Activated CD4-positive, alpha-beta T cell treated with anti-CD3 and anti-CD28 coated beads, Interleukin-2, amount 50 U/mL, for 16 hours (primary cell): ENCODE data around the gene LYVE1.
A peak's percentile ranks its signal among the peaks of the same experiment; 100 is the strongest.
"Not testable (repeated sequence)": the region's sequence is repeated elsewhere in the genome, so short reads cannot be mapped to it uniquely, and the experiment has no call there.

Source experiments
- DNase-seq: peaks from one replicate; pipeline ENCODE4 v3.0.0-alpha.2; 2020

The LYVE1 gene, protein sequence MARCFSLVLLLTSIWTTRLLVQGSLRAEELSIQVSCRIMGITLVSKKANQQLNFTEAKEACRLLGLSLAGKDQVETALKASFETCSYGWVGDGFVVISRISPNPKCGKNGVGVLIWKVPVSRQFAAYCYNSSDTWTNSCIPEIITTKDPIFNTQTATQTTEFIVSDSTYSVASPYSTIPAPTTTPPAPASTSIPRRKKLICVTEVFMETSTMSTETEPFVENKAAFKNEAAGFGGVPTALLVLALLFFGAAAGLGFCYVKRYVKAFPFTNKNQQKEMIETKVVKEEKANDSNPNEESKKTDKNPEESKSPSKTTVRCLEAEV

DNA sequence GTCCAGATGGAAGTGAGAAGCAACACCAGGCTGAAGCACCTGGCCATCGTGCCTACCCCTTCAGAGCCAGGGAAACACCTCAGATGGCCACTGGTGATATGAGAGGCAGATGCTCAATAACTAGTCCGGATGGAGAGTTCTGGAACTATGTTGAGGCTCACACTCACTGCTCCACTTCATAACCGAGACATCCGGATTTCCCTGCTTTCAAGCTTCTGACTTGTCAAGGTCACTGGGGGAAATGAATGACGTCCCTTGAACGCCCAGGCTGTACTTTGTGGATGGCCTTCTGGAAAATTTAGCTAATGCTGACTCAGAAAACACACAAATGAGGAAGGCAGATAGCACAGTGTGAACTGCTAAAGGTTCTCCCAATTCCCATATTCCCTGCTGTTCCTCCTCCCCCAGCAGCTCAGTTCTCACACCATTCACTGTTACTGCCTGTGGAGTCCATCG, at the start of gene LYVE1:
TSS of gene LYVE1 (minus strand) at position 180 of the 456 bp plus-strand sequence. CDS start at position 47, 133 bp downstream.
- no peak for DNase-seq

DNA sequence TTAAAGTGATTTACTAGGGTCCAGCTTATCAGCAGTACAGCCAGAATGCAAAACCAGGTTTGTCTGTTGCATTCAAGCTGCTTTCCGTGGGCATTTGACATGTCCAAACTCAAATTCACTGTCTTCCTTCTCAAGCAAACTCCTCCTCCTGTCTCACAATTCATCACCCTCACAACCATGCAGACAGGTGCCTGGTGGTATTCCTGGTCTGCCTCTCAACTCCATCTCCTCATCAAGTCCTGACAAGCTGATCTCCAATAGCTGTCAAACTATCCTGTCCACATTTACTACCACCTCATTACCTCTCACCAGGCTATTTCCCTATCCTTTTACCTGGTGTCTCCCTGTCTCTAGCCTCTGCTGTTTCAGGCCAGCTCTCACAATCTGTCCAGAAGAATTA, 49.1 kb upstream of the LYVE1 start:
- DNase-seq: no peak

DNA sequence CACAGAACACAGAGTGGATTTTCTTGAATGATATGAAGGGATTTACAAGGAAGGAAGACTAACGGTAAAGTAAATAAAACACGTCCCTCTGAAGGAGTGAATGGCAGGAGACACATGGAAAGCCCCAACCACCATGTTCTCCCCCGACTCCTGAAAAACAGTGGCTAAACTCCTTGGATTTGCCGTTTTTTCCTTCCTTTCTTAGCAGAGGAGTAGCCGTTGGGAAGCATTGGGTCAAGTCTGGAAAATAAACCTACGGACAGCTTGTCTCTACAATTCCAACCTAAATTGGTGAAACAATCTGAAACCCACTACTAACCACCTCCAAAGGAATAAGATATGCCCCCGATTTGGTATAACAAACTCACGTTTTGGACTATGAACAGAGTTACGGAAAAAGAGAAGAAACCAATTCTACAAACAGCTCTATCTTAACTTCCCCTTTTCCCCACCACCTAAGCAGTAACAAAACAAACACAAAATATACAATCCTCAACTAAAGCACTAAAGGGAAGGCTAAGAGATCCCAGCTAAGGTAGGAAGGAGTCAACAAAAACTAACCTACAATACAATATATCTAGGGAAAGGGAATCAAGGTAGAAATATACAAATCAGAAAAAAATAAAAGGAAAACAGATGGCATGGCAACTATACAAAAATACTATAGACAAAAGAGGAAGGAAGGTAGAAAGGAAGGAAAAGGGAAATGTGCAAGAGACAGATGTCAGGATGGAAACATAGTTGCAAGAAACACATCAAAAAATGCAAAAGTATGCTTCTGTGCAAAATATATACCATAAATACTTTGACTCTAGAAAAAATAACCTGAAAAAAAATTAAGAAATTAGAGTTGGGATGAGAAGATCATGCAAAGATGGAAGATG, 43.8 kb upstream of the LYVE1 start:
- no peak for DNase-seq

DNA sequence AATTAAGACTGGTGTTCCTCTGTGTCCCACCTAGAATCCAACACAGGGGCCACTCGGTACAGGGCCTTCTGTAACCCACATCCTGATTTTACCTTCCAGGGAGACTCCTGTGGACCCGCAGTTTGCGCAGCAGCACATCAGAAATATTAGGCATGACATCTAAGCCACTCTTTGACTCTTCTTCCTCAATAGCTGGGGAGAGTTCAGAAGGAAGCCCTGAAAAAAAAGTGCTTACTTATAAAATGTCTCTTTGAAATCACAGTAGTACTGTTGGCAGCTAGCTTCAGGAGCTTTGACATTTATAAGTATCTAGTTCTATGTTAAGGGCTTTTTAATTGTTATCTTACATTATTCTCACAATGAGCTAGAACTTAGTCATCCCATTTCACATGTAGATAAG, 41.2 kb upstream of the LYVE1 start:
- no peak for DNase-seq

DNA sequence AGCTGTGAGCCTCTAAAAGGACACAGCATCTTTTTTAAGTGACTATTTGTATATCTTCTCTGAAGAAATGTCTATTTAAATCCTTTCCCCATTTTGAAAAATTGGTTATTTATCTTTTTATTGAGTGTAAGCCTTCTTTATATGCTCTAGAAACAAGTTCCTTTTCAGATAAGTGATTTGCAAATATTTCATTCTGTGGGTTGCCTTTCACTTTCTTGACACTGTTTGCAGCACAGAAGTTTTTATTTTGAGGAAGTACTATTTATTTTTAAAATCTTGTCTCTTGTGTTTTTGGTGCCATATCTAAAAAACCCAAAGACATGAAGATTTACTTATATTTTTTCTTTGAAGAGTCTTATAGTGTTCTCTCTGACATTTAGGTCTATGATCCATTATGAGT, 40.1 kb upstream of the LYVE1 start:
- DNase-seq: no peak

DNA sequence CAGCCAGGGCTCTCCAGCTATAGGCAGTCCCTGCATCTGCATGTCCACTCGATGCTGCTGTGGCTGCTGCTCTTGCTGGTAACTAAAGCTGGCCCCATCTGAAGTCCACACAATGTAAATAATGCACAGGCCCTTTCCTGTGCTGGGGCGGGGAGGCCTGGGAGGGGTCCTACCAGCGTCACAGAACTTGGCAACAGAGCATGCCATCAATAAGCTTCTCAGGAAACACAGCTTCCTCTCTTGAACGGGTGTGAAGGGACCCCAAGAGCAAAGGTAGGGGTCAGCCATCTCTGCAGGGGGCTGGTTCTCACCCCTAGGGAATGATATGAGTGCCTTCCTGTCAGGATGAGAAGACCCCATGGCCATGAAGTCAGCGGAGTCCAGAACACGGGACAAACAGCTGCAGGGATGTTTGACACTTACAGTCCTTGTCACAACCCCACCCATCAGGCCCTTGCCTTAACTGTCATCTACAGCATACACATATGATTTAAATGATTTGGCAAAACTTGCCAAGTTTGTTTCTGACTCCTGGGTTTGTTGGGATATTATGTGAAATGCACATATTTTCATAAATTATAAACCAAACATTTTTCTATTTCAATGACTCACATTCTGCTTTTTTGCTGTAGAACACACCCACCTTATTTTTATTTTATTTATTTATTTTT, 39.1 kb upstream of the LYVE1 start:
- DNase-seq: no peak

DNA sequence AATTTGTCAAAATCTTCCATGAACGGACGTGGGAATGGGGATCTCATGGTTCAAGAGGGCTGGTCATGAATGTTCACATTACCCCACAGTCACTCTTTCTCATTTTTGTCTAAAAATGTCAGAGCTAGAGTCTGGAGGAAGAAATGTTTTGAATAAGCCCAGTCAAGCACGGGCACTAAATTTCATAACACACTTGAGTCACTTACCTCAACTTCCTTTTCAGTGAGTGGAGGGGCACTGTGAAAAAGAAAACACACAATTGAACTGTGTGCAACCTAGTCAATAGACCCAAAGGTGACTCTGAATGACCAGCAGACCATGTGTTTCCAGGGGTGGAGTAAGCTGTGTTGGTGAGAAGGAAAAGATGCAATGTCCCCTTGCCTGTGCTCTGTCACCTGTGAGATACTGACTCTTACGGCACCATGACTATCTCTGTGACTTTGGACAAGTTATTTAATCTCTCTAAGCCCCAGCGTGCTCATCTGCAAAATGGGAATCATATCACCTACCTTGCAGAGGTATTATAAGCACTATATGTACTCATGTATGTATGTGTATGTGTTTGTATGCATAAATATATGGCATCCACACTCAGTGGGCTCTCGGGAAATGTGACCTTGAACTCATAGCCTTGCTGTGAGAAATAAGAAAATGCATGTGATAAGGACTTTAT, 38.2 kb upstream of the LYVE1 start:
- DNase-seq: peak; percentile 52

DNA sequence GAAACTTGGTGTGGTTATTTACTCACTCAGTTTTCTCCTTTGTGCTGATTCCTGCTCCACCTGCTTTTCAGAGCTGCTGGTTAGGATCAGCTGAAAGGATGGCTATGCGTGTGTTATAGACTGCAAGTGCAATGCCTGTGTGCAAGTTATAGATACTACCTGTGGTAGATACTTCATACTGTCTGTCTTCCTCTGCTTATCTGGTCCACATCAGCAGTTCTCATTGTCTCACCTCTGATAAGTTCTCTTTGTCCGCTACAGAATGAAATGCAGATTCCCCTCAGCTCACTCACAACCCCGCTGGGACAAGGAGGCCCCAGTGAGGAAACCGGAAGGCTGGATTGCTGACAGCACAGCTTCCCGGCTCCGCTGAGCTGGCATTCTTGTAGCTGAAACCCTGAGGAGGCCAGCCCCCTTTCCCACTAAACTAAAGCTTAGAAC, 37.5 kb upstream of the LYVE1 start:
- no peak for DNase-seq

DNA sequence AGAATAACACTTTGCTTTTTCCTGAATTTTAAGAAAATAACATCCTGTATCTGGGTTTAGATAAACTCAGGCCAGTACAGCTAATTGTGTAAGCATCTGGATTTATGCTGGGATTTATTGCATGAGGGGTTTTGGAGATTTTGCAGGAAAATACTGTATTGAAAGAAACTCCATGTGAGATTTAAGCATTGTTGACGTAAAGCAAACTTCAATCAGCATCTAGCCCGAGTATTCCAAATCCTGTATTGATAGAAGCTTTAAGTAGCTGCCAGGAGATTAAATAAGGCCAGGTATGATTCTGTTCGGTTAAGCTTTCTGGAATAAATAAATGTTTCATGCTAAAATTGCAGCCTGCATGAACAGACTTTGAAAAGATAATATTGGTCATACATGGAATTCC, 36.3 kb upstream of the LYVE1 start:
- no peak for DNase-seq

DNA sequence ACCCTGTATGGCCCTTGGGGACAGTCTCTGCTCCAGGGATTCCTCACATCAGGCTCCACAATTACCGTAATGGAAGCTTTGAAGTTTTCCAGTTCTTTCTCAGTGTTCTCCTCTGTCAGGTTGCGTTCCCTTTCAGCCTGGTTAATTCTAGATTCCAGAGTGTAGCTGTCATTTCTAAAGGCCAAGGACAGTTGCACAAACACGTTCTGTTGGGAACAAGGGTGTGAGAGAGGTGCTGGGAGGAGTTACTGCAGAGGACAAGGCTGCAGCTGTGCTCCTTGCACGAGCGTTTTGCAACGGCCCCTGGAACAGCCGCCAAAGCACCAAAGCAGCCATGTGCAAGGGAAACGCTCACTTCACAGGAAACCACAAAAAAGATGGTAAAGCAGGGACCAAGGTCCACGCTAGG, 35.9 kb upstream of the LYVE1 start:
- DNase-seq: no peak

DNA sequence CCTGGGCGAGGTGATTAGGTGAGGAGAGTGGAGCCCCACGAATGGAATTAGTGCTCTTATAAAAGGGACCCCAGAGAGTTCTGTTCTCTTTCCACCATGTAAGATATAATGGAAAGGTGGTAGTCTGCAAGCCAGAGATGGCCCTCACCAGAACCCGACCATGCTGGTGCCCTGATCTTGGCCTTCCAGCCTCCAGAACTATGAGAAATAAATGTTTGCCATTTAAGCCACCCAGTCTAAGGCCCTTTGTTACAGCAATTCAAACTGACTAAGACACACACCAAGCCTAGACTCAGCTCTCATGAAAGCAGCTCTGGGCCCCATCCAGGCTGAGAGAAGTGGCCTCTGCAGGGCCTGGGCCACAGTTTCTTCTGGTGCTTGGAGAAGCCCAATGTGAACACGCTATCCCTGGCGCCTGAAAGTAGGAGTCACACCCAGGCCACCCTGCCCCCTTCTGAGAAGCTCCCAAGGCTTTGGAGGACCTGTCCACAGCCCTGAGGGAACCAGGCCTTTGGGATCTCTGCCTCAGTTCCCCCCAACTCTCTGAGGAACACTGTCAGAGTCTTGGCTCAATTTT, 35.3 kb upstream of the LYVE1 start:
- DNase-seq: no peak

DNA sequence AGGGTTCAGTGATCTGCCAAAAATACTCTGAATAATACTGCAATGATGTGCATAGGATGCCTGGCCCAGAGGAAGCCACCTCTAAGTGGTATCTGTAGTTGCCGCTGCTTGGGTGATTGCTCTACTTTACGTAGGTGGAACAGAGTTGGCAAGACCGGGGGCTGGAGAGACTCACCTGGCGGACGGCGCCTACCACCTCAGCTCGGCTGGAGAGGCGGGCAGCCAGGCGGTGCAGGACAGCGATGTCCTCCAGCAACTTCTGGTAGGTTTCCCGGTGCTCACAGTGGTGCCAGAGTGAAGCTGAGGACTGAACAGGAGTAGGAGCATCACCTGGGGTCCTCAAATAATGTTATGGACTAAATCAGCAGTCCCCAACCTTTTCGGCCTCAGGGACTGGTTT, 34.5 kb upstream of the LYVE1 start:
- DNase-seq: no peak

DNA sequence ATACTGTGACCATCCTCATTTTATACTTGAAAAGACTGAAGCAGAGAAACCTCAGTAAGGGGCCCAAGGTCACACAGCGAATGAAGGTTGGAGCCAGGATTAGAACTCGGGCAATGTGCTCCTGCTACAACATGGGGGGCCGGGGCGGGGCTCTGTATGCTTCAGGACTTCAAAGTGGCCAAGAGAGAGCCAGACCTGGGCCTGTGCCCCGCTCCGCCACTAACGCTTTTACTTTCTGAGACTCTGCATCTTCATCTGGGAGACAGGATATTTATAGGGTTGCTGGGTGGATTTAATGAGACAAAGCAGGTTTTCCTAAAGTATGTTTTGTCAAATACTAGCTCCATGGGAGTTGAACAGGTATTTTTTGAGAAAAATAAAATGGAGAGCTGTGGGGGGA, 33.9 kb upstream of the LYVE1 start:
- DNase-seq: no peak

DNA sequence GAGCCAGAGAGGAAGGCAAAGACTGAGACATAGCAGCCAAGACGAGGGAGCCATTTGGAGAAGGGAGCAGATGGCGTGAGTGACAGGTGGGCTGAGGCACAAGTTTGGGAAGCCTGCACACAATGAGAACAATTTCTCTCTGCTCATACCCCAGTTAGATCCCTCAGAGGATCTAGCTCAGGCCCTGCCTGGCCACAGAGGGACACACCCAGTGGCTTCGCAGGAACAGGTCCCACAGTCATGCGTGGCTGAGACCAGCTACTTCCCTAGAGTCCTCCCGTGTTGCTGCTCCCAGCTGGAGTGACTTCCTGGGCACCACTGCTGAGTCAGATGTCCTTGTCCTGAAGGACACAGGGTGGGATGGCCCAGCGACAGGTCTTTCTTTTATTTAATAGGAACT, 33.4 kb upstream of the LYVE1 start:
- no peak for DNase-seq

DNA sequence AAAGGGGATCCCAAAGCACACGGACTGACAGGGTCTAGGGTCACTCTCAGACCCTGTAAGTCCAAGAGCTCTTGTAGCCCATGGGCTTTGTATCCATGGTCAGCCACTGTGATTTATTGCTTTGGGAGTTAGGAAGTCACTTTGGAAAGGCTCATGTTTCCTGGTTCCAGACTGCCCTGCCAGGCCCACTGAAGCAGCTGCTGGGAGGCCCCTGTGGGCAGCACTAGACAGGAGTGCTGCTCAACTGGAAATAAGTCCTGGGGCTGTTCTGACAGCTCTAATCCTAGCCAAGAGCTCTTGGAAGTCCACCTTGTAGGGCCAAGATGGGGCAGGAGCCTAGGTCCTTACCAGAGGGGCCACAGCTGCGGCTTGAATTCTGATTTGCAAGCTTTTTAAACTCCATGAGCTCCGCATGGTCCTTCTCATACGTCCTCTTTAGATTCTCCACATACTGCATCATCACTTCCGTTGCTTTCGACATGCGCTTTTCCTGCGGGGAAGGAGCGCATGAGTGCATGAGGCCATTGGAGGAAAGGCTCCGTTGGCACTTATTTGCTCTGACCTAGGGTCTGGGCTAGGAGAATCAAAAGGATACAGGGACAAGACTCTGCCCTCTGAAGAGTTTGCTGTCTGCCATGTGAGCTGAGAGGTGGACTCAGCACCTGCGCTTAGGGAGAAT, 32.2 kb upstream of the LYVE1 start:
- DNase-seq: no peak

DNA sequence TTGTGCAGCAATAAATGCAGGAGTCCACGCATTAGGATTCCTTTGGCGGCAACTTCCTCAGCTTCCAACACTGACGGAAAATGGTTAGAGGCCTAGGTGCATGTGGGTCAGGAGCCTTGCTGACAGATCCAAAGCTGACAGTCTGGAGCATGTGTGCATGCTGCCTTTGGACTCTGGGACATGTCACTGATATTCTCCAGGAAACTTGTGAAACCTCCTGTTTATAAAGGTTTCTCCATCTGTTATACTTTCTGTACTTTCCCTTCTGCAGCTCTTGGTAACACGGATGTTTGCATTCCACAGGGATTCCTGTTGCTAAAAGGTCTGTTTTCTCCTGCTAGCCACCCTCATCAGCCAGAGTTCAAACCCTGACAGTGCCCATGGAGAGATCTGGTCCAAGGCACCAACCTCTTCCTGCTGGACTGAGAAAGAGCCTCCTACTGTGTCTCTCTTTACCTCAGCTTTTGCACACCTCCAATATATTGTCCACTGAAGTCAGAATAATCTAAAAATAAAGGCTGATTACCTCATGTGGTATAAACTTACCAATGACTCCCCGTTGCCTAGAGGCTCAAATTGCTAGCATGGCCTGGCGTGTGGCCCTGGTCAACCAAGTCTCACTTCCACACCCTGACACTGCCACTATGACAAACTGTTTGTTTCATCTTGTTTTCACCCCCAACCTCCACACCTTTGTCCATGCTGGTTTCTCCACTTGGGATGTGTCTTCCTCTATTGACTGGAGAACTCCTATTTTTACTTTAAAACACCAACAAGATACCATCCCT, 31.1 kb upstream of the LYVE1 start:
- no peak for DNase-seq

DNA sequence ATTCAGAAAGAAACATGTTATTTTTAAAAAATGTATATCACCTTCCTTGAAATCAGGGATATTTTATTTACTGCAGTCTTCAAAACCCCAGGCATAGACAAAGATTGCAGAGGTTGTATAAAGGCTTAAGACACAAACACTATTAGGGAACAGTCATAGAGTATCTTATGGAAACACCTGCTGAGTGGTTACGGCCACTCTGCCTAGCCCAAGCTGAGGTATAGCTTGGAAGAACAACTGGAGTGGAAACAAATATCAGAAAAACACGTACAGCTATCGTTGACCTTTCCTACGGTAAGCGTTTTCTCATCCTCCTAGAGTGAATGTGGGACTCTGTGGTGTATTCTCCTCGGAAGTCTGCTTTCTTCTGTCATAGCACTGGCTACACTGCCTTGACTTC, 30.4 kb upstream of the LYVE1 start:
- no peak for DNase-seq

DNA sequence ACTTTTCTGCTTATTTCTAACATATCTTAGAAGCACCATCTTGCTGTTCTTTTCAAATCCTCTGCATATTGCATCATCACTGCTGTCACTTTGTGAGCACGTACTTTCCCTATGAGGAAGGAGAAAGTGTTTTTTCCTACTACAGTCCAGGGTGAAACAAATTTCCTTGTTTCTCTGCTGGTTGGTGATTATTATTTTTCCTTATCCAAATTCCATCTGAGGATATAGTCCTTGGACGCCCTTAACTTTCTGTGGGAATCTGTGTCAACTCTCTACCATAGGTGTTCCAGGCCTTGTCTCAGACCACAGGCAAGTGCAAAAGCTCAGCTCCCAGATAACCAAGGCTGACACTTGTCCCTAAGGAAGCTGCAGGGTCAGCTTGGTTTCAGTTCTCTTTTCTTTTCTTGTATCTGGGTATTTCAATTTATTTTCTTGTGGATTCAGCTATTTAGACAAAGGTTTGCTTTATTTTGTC, 29.4 kb upstream of the LYVE1 start:
- DNase-seq: no peak

DNA sequence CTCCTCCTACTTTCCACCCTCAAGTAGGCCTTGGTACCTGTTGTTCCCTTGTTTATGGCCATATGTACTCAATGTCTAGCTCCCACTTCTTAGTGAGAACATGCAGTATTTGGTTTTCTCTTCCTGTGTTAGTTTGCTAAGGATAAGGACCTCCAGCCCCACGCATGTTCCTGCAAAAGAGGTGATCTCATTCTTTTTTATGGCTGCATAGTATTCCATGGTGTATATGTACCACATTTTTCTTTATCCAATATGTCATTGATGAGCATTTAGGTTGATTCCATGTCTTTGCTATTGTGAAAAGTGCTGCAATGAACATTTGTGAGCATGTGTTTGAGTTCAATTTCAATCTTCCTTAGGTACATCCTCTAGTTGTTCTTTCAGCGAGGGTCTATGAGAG, 27.4 kb upstream of the LYVE1 start:
- DNase-seq: not testable (repeated sequence)

DNA sequence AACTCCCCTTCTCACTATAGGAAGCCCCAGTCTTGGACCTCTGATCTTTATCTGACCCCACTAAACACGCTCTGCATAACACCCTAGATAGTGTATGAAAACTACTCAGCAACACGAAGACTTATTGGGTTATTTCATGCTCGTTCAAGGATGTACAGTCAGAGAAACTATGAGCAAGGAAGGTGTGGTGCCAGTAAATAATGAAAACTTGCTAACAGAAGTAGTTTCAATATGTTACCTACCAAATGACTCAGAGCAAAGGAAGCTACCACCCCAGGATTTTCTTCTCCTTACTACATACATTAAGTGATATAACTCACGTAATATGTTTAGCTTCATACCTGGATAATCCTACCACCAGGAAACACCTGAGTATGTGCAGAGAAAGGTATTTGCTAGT, 25.9 kb upstream of the LYVE1 start:
- peak; percentile 54 for DNase-seq

DNA sequence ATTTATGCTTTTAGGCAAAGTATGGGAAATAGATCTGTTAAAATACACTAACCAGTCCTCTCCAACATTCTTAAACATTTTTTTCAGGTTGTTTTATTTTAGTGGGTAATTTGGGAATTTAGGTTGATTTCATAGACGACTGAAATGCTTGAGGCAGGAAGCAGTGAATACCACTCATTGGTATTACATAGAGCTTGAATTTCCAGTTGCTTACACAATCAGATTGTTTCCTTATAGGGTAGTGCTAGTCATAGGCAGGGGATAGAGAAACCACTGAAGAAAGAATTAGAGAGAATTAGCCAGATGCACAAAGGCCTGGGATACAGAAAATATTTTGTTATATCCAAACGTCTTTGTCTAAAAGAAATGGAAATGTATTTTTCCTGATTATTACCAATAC, 23.9 kb upstream of the LYVE1 start:
- no peak for DNase-seq
